Thyroid gland (tissue), 4 donors: ENCODE data around the gene GAS6.

Experiments
- POLR2A ChIP-seq, 2 donors: fragments of 450-650 bp; IDR thresholded peaks; one replicate each; pipeline ENCODE4 v1.6.1; 2017; ENCODE audit warnings: antibody characterized with exemption in 2 of 2, mild to moderate bottlenecking in 2 of 2, moderate library complexity in 1 of 2
- TF ChIP-seq, protein P1 (sequence below), 6 experiments: fragments of 200-600 bp in 3 of 6; fragments of 450-650 bp in 3 of 6; sonication (generic) in 3 of 6; IDR thresholded peaks; one replicate each; pipeline ENCODE4 v1.5.1; 2016 to 2019; ENCODE audit warnings: antibody characterized with exemption in 6 of 6, mild to moderate bottlenecking in 2 of 6, inconsistent platforms in 1 of 6, moderate library complexity in 1 of 6

DNA sequence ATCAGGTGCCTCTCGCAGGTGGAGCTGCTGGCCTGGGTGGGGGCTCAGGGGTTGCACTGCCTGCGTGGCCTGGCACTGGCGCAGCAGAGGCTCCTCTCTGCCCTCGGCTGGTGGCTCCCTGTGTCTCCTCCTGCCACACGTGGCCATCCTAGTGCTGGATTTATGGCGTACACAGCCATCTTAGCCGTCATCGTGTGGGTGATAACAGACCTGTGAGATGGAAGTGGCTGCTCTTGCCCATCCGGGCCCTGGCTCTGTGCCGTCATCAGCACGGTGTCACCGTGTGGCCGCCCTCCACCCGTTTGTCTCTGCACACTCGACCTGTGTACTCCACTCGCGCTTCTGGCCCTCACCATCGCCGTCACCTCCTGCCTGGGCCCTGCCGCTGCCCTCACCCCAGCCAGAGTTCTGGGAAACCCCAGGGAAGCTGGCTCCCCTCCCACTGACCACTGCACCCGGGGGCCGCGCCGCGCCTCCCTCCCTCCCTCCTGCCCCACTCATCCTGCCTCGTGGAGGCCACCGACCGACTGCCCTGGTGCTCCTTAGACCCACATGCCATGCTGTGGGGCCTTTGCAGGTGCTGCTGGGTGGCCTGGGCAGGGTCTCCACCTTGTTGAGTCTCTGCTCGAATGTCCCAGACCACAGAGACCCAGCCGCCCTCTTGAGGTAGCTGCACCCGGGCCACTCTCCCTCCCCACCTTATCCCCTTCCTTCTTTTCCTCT, 75.3 kb downstream of the GAS6 start:
- TF ChIP-seq, protein P1, sequence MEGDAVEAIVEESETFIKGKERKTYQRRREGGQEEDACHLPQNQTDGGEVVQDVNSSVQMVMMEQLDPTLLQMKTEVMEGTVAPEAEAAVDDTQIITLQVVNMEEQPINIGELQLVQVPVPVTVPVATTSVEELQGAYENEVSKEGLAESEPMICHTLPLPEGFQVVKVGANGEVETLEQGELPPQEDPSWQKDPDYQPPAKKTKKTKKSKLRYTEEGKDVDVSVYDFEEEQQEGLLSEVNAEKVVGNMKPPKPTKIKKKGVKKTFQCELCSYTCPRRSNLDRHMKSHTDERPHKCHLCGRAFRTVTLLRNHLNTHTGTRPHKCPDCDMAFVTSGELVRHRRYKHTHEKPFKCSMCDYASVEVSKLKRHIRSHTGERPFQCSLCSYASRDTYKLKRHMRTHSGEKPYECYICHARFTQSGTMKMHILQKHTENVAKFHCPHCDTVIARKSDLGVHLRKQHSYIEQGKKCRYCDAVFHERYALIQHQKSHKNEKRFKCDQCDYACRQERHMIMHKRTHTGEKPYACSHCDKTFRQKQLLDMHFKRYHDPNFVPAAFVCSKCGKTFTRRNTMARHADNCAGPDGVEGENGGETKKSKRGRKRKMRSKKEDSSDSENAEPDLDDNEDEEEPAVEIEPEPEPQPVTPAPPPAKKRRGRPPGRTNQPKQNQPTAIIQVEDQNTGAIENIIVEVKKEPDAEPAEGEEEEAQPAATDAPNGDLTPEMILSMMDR (IDR thresholded peaks at IDR 0.05), result no peak
- TF ChIP-seq POLR2A (IDR thresholded peaks at IDR 0.05), result no peak
